HG02938 (cell line): ENCODE measurements around the gene CKAP2.
A peak's percentile ranks its signal among the peaks of the same experiment; 100 is the strongest.
"Not testable (repeated sequence)": the region's sequence is repeated elsewhere in the genome, so short reads cannot be mapped to it uniquely, and the experiment has no call there.

ENCODE experiments used
- ATAC-seq: cut with Tn5 transposase; IDR thresholded peaks from one replicate; pipeline ENCODE4 v1.9.1; 2021; ENCODE audit warnings: mild to moderate bottlenecking, moderate library complexity; ENCODE audit not compliant: unreplicated experiment

The CKAP2 gene, protein sequence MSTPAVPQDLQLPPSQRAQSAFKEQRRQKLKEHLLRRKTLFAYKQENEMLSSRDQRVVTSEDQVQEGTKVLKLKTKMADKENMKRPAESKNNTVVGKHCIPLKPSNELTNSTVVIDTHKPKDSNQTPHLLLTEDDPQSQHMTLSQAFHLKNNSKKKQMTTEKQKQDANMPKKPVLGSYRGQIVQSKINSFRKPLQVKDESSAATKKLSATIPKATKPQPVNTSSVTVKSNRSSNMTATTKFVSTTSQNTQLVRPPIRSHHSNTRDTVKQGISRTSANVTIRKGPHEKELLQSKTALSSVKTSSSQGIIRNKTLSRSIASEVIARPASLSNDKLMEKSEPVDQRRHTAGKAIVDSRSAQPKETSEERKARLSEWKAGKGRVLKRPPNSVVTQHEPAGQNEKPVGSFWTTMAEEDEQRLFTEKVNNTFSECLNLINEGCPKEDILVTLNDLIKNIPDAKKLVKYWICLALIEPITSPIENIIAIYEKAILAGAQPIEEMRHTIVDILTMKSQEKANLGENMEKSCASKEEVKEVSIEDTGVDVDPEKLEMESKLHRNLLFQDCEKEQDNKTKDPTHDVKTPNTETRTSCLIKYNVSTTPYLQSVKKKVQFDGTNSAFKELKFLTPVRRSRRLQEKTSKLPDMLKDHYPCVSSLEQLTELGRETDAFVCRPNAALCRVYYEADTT

DNA sequence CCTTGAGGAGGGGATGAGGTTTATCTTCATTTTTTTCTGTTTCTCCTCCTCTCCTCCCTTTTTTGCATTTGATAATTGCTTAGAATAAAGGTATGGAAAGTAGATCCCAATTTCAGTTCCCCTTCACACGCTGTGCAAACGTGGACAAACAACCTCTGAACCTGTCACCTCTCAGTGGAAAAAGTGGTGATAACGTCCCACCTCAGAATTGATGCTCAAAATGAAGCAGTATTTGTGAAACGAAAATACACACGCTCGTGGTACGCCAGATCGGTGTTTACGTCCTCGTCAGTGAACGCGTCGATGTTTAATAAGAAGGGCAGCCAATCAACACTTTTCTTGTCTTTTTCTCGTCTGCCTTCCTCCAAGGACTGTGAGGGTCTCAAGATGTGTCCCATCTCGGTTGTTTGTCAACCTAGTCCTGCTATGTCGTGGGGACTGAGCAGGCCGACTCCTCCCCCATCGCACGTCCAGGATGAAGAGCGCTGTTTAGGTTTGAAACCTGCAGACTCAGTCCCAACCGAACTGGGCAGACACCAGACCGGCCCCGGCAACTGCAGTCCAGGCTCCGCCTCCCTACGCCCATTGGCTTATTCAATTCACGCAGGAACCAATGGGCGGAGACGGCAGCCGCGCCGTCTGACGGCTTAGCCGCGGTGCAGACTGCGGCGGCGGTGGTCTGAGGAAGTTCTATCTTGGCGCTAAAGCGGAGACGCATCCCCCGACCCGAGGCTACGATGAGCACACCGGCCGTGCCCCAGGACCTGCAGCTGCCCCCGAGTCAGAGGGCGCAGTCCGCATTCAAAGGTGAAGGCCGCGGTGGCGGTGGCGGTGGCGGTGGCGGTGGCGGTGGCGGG, at the start of gene CKAP2:
CKAP2 (plus strand) TSS at position 659 of the 857 bp plus-strand sequence; CDS start at position 738, 79 bp downstream.
- peak; percentile 70 for ATAC-seq

DNA sequence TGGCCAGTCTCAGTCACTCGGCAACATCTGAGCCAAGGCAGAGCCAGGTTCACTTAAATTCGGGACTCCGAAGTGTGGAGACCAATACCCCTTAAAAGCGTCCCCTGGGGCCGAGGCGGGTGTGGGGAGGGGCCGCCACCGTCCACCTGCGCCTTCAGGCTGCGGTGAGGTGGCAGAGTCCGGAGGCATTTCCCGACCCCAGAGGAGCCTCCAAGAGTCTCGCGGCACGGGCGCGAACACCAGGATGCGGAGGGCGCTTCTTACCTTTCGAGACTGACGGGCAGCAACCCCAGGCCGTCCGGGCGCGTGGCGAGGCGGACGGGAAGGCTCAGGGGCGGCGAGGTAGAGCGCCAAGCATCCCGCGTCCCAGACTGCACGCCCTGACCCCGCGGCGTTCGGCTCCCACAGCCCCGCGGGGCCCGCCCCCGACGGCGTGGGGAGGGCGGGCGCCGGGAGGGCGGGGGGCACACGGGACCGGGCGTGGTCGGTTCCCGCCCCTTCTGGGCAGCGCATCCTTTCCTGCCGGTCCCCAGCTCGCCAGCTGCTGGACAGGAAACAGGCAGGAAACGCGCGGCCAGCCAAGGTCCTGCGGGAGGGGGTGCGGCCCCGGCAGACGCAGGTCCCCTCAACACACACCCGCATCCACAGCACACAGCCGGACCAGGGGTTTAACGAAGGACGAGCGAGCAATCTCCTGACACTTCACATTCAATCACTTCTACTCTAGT, 49.3 kb upstream of the CKAP2 start, which contains the start of gene THSD1:
THSD1 (minus strand) TSS at position 406 of the 728 bp plus-strand sequence. CDS start 3,572 bp downstream, outside the sequence.
- no peak for ATAC-seq

DNA sequence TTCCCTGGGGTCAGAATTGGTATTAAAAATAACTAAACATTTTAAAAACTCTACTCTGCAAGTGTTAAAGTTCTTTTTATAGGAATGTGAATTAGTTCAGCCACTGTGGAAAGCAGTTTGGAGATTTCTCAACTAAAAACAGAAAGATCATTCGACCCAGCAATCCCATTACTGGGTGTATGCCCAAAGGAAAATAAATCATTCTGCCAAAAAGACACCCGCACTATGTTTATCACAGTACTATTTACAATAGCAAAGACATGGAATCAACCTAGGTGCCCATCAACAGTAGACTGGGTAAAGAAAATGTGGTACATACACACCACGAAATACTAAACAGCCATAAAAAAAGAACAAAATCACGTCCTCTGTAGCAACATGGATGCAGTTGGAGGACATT, 48.6 kb upstream of the CKAP2 start:
- ATAC-seq = no peak

DNA sequence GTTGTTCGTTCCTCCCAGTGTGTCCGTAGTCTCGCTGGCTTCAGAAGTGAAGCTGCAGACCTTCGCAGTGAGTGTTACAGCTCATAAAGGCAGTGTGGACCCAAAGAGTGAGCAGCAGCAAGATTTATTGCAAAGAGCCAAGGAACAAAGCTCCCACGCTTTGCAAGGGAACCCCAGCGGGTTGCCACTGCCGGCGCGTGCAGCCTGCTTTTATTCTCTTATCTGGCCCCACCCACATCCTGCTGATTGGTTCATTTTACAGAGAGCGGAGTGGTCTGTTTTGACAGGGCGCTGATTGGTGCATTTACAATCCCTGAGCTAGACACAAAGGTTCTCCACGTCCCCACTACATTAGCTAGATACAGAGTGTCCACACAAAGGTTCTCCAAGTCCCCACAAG, 47.8 kb upstream of the CKAP2 start:
- not testable (repeated sequence) for ATAC-seq

DNA sequence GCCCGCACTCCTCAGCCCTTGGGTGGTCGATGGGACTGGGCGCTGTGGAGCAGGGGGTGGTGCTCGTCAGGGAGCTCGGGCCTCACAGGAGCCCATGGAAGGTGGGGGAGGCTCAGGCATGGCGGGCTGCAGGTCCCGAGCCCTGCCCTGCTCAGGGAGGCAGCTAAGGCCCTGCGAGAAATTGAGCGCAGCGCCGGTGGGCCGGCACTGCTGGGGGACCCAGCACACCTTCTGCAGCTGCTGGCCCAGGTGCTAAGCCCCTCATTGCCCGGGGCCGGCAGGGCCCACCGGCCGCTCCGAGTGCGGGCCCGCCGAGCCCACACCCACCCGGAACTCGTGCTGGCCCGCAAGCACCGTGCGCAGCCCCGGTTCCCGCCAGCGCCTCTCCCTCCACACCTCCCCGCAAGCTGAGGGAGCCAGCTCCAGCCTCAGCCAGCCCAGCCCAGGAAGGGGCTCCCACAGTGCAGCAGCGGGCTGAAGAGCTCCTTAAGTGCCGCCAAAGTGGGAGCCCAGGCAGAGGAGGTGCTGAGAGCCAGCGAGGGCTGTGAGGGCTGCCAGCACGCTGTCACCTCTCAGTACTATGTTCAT, 47.1 kb upstream of the CKAP2 start:
- ATAC-seq = not testable (repeated sequence)

GRCh38 chr13:52411629-52412028, 43.6 kb upstream of the CKAP2 start:
- peak; percentile 91 for ATAC-seq

GRCh38 chr13:52412128-52412527, 43.1 kb upstream of the CKAP2 start:
- no peak for ATAC-seq

DNA sequence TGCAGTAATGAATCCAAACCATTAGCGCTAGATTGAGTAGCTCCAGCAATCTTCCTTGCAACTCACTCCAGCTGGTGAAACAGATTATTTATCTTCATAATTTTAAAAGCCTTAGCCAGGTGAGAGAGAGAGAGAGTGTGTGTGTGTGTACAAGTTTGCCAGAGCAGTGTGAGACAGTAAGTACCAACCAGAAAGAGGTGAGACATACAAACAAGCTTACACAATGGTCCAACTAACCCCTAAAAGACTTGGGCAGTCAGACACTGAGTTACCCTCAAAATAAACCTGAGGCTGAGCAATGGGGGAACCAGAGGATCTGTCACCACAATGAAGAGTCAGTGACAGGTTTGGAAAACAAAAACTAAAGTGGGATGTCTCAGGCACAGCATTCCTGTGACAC, 41.2 kb upstream of the CKAP2 start:
- no peak for ATAC-seq

DNA sequence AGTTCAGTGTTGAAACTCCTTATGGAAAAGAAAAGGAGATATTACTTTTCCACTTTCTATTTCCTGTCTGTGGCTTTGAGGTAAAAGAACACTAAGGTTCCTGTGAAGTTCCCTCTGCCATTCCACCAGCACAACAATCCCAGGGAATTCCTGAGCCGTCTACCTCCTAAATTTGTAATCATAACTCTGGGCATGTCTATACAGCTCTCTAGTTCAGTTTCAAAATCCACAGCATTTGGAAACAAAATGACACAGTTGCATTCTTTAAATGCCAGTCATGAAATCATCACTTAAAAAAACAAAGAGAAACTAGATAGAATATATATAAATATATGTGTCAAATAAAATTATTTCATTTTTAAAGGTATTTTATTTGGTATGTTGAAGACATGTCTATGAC, 40.3 kb upstream of the CKAP2 start:
- ATAC-seq = no peak

GRCh38 chr13:52419080-52419479, 36.2 kb upstream of the CKAP2 start:
- ATAC-seq = no peak

GRCh38 chr13:52421216-52421615, 34.1 kb upstream of the CKAP2 start:
- no peak for ATAC-seq

DNA sequence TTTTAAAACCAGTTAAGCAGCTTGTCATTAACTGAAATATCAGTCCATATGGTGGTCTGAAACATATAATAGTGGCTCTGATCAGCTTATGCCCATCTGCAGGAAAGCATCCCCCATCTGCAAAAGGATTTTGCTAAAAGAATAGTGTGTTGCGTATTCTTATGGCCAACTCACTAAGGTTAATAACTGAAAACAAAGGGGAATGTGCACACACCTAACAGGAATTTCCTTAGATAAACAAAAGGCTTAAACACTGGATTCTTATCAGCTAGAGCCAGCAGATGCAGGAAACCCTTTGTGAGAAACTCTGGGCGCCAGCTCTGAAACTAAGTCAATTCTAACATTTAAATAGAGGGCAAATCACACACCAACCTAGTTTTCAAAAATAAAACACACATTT, 27.0 kb upstream of the CKAP2 start:
- no peak for ATAC-seq

- ATAC-seq = no peak
These were observed 22.8 kb upstream of the CKAP2 start for GRCh38 chr13:52432456-52432855.

DNA sequence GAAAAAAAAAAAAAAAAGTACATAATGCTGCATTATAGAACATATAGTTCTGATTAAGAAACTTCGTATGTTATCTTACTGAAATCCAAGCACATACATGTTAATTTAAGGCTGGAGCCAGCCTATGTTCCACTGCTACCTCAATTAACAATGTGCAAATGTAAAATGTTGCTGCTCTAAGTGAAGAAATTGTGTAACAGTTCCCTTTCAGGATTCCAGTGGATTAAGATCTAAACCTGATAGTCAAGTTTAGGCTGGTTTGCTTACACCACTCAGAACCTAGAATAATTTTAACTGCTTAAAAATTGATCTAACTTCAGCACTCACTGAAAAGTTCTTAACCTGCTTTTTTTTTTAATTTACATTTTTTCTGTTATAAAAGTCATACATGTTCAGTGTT, 9.0 kb upstream of the CKAP2 start:
- ATAC-seq = no peak

GRCh38 chr13:52447354-52447753, 7.9 kb upstream of the CKAP2 start:
- ATAC-seq = no peak

- no peak for ATAC-seq
These were observed 7.3 kb upstream of the CKAP2 start for GRCh38 chr13:52447815-52448552.

- peak; percentile 5 for ATAC-seq
These were observed 5.8 kb upstream of the CKAP2 start for GRCh38 chr13:52449331-52450011.

- ATAC-seq = peak; percentile 68
These were observed 5.1 kb upstream of the CKAP2 start, which contains the start of gene VPS36 for GRCh38 chr13:52450012-52450792. VPS36 (minus strand) TSS chr13:52450634; CDS start chr13:52450594, 40 bp downstream.
